ENCODE data around the gene TEKTIP1. TPM values are rescaled to one million over a fixed set of nuclear protein-coding genes. Genes with fewer than 3 reads are reported as not detected.

Gene TEKTIP1
- total and polyA plus RNA-seq, 5 experiments from 2014 or later: 0.45 to 12.5 (median 8.8) TPM; not detected in 2

DNA sequence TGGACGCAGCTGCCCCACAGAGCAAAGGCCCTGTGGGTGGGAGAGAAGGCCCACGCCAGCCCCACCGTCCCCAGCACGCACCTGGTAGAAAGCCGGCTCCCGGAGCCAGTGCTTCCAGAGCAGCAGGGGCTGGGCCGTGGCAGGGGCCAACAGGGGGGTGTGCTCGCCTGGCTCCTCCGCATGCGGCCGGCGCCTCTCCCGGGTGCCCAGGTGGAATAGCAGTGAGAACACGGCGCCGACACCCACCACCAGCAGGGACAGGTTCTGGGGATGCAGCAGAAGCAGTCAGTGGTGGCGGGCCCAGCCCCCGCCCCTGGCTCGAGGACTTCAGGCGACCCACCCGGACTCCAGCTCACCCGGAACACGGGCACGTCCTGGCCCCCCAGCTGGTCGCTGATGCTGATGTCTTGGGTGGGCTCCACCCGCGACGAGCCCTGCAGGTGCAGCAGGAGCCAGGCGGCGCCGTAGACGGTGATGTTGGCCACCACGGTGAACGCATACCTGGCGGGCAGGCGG is 8.9 kb downstream of the TEKTIP1 start:
- Mint-ChIP-seq H3K27me3 (no peaks in the 10 kb centered on the region), H3K27ac (peak overlapping the region in 2 of 10 donors; percentile 61 to 67), H3K36me3 (peaks cover 0 to 24% (median 0%) of the 10 kb centered on the region in 3 donors), H3K4me3 (no peak overlapping the region), H3K9me3 (no peaks in the 10 kb centered on the region), H3K4me1 (peaks cover 15 to 34% (median 28%) of the 10 kb centered on the region in 4 donors)
- POLR2A ChIA-PET: interaction anchor here (1.4 kb wide), 1 partner anchor 61 kb away, joined by 4 read pairs; no protein-coding TSS in a partner anchor
- ATAC-seq (no peak), DNase-seq (peak in 1 of 10 donors; percentile 15)

DNA sequence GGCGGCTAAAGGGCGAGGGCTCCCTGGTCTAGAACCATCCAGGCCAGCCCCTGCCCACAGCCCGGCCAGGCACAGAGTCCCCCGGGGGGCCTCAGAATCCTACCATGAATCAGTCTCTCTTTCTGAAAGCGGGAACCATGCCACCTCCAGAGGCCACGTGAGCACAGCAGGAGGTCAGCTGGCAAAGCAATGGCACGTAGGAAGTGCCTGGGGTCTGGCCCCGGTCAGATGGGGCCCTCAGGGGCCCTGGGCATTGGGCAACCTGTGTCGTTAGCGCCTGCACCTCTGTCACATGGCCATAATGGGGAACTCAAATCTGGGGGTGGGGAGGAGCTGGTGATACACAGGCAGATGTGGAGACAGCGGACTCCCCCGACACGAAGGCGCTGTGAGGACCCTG is 9.6 kb downstream of the TEKTIP1 start:
- ATAC-seq (no peak), DNase-seq (no peak)
- peak overlapping the region in 3 of 10 donors; percentile 31 to 74 (median 65) for H3K27ac Mint-ChIP-seq
- POLR2A ChIA-PET: interaction anchor here (0.7 to 1.4 kb wide), 2 partner anchors 8 to 60 kb away, joined by 4 read pairs; partner anchors contain the start of gene MFSD12
- H3K27me3 Mint-ChIP-seq: no peaks in the 10 kb centered on the region
- H3K4me1 Mint-ChIP-seq: peaks cover 15 to 39% (median 30%) of the 10 kb centered on the region in 4 donors
- H3K9me3 Mint-ChIP-seq: no peaks in the 10 kb centered on the region
- H3K4me3 Mint-ChIP-seq: no peak overlapping the region
- peaks cover 0 to 24% (median 0%) of the 10 kb centered on the region in 3 donors for H3K36me3 Mint-ChIP-seq

- H3K4me1 Mint-ChIP-seq: peaks cover 19 to 47% (median 37%) of the 10 kb centered on the region in 4 donors
- H3K9me3 Mint-ChIP-seq: no peaks in the 10 kb centered on the region
- H3K27ac Mint-ChIP-seq: peak overlapping the region in 4 of 10 donors; percentile 41 to 52 (median 50)
- peaks cover 0 to 24% (median 0%) of the 10 kb centered on the region in 3 donors for H3K36me3 Mint-ChIP-seq
- ATAC-seq (no peak), DNase-seq (no peak)
- H3K4me3 Mint-ChIP-seq: no peak overlapping the region
- H3K27me3 Mint-ChIP-seq: no peaks in the 10 kb centered on the region
- POLR2A ChIA-PET: no interaction called here
These were observed 10.8 kb downstream of the TEKTIP1 start for GRCh38 chr19:3549816-3550215.

DNA sequence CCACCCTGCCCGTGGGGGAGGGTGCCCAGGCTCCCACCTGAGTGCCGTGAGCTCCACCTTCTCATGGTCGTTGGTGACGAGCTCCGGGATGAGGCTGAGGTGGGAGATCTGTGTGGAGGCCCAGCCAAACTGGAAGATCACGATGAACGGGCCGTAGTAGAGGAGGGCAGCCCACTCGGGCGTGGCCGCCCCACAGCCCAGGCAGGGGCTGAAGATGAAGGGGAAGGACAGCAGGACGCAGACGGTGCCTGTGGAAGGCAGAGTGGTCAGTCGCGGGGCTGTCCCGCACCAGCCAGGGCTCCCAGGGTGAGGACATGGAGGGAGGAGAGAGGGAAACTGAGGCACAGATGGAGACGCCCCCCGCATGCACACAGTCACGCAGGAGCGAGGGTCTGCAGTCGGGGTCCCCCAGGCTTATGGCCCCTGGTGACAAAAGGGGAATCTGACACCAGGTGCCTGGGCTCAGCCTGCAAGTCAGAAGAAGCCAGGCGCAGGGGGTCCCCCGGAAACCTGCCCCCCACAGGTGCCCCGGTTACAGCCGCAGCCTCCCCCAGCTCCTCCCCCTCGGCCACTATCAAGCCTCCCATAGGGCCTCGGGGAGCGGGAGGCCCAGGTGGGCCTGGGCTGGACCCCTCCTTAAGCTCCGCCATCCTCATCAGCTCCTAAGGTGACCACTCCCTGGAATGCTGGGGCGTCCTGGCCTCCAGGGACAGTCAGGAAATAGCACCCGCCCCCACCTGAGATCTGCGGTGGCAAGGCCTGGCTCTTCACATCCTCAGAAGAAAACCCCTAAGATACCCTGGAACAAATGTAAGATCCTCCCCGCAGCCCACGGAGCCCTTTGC is 12.2 kb downstream of the TEKTIP1 start:
- Mint-ChIP-seq H3K9me3 (no peaks in the 10 kb centered on the region), H3K36me3 (peaks cover 0 to 12% (median 0%) of the 10 kb centered on the region in 3 donors), H3K27ac (peak overlapping the region in 9 of 10 donors; percentile 32 to 86 (median 76)), H3K4me3 (peak overlapping the region in 6 of 10 donors; percentile 11 to 52 (median 20)), H3K27me3 (no peaks in the 10 kb centered on the region), H3K4me1 (peaks cover 20 to 51% (median 39%) of the 10 kb centered on the region in 4 donors)
- ATAC-seq (no peak), DNase-seq (no peak)
- POLR2A ChIA-PET: interaction anchor here (1.0 kb wide), 2 partner anchors 50 to 51 kb away, joined by 3 to 6 read pairs; partner anchors contain the start of gene DOHH

DNA sequence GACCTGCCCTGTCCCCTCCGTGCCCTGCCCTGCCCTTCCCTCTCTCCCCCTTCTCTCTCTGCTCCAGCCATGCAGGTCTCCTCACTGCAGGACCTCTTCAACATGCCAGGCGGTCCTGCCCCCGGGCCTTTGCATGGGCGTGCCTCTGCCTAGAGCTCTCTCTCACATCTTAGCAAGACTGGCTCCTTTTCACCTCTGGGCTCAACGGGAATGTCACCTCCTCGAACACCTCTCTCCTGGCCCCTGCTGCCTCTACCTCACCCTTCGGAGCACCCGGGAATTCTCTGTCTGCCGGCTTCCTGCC is 12.8 kb downstream of the TEKTIP1 start:
- ATAC-seq (no peak), DNase-seq (no peak)
- Mint-ChIP-seq H3K4me1 (peaks cover 26 to 57% (median 45%) of the 10 kb centered on the region in 4 donors), H3K27ac (peak overlapping the region in 9 of 10 donors; percentile 32 to 86 (median 69)), H3K4me3 (peak overlapping the region in 3 of 10 donors; percentile 15 to 24 (median 22)), H3K9me3 (no peaks in the 10 kb centered on the region), H3K36me3 (peaks cover 0 to 12% (median 0%) of the 10 kb centered on the region in 3 donors), H3K27me3 (no peaks in the 10 kb centered on the region)
- POLR2A ChIA-PET: interaction anchor here (1.0 kb wide), 1 partner anchor 52 kb away, joined by 3 read pairs; the partner anchor contains the start of gene DOHH

- Mint-ChIP-seq H3K9me3 (no peaks in the 10 kb centered on the region), H3K27me3 (no peaks in the 10 kb centered on the region), H3K4me1 (peaks cover 30 to 59% (median 52%) of the 10 kb centered on the region in 4 donors), H3K36me3 (peaks cover 0 to 6% (median 0%) of the 10 kb centered on the region in 3 donors), H3K4me3 (peak overlapping the region; percentile 94 to 98 (median 97)), H3K27ac (peak overlapping the region; percentile 91 to 98 (median 96))
- DNase-seq: peak in 9 of 10 donors; percentile 20 to 81 (median 57)
- ATAC-seq: peak; percentile 37 to 59
- POLR2A ChIA-PET: interaction anchor here (0.6 to 5.0 kb wide), 15 partner anchors 9 to 1170 kb away, joined by 3 to 44 read pairs (median 5); partner anchors contain the start of genes DOHH, FZR1, GIPC3 and HMG20B
These were observed 15.5 kb downstream of the TEKTIP1 start for GRCh38 chr19:3554254-3555083.

DNA sequence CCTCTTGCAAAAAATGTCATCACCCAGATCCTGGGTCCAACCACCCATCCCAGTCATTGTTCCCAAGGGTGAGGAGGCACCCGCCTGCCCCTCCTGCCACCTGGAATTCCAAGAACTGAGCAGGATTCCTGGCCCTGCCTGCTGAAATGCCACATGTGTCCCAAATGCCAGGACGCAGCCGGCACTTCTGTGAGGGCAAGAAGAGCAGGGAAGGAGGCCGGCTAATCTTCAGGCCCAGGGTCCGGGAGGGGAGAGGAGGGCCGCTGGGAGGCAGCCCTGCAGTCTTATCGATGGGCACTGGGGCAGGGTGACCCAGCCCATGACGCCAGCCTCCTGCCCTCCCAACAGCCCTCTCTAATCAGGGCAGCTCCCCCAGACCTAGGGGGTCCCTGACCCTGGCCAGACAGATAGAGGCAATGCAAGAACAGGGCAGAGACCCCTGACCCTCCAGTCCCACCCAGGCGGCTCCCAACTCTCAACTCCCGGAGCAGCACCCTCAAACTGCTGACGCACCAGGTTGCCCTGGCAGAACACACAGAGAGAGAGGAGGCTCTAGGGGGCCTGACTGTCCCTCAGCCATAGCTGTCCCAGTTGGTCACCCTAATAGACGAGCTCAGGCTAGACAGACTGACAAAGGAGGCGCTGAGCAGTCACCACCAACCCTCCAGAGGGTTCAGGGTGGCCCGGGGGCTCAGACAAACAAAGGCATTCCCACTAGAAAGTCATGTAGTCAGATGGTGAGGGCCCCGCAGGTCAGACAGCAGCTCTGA is 16.9 kb downstream of the TEKTIP1 start:
- H3K9me3 Mint-ChIP-seq: no peaks in the 10 kb centered on the region
- peak overlapping the region; percentile 88 to 98 (median 95) for H3K27ac Mint-ChIP-seq
- peaks cover 29 to 54% (median 49%) of the 10 kb centered on the region in 4 donors for H3K4me1 Mint-ChIP-seq
- peaks cover 0 to 1% (median 0%) of the 10 kb centered on the region in 3 donors for H3K36me3 Mint-ChIP-seq
- no peak for DNase-seq
- no peak for ATAC-seq
- H3K27me3 Mint-ChIP-seq: no peaks in the 10 kb centered on the region
- peak overlapping the region; percentile 94 to 98 (median 97) for H3K4me3 Mint-ChIP-seq
- POLR2A ChIA-PET: interaction anchor here (0.6 to 5.0 kb wide), 11 partner anchors 11 to 386 kb away, joined by 3 to 44 read pairs (median 16); partner anchors contain the start of genes FZR1, GIPC3 and HMG20B

DNA sequence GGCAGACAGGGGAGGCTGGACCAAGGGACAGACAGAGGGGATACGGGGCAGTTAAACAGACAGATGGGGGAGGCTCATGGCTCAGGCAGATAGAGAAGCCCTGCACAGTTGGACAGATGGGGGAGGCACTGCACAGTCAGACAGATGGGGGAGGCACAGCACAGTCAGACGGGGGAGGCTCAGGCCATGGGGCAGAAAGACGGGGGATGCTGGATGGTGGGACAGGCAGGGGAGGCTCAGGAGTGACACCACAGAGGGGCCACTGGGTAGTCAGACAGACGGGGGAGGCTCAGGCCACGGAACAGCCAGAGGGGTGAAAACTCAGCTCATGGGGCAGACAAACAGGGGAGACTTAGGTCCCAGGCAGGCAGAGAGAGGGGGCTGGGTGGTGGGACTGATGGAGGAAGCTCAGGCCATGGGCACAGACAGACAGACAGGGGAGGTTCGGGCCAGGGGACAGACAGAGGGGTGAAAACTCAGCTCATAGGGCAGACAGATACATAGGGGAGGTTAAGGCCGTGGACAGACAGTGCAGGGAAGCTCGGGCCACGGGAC is 17.5 kb downstream of the TEKTIP1 start:
- H3K27ac Mint-ChIP-seq: peak overlapping the region; percentile 88 to 98 (median 94)
- ATAC-seq: no peak

DNA sequence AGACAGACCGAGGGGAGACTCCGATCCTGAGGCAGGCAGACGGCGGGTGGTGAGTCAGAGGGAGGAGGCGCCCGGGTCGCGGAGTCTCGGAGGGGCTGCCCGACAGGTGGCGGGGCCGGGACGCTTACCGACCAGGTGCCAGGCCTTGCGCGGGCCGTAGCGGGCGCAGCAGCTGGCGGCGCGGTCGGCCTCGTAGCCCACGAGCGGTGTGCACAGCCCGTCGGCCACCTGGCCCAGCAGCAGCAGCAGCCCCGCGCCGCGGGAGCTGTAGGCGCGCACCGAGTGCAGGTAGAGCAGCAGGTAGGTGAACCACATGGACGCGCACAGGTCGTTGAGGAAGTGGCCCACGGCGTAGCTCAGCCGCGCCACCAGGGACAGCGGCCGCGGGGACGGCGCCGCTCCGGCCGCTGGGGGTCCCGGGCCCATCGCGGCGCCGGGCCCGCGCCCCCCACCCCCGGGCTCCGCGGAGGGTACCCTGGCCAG is 18.0 kb downstream of the TEKTIP1 start:
- Mint-ChIP-seq H3K27me3 (no peaks in the 10 kb centered on the region), H3K27ac (peak overlapping the region; percentile 88 to 98 (median 94)), H3K9me3 (no peaks in the 10 kb centered on the region), H3K4me1 (peaks cover 22 to 48% (median 41%) of the 10 kb centered on the region in 4 donors), H3K36me3 (no peaks in the 10 kb centered on the region), H3K4me3 (peak overlapping the region; percentile 94 to 98 (median 97))
- ATAC-seq (peak; percentile 46), DNase-seq (peak in 9 of 10 donors; percentile 31 to 62 (median 56))
- POLR2A ChIA-PET: interaction anchor here (0.5 to 5.0 kb wide), 16 partner anchors 9 to 70 kb away, joined by 3 to 44 read pairs (median 6); partner anchors contain the start of genes FZR1, GIPC3 and HMG20B

More for the DNA sequence above, 17.5 kb downstream of the TEKTIP1 start:
- DNase-seq: no peak
- Mint-ChIP-seq H3K36me3 (no peaks in the 10 kb centered on the region), H3K9me3 (no peaks in the 10 kb centered on the region), H3K4me1 (peaks cover 26 to 52% (median 45%) of the 10 kb centered on the region in 4 donors), H3K4me3 (peak overlapping the region; percentile 94 to 98 (median 97)), H3K27me3 (no peaks in the 10 kb centered on the region)
- POLR2A ChIA-PET: interaction anchor here (0.8 to 5.0 kb wide), 13 partner anchors 8 to 71 kb away, joined by 3 to 44 read pairs (median 8); partner anchors contain the start of genes FZR1, GIPC3 and HMG20B

- no peaks in the 10 kb centered on the region for H3K9me3 Mint-ChIP-seq
- peak within 1 kb of the TSS; percentile 94 to 98 (median 97) for H3K4me3 Mint-ChIP-seq
- DNase-seq (peak; percentile 89 to 95 (median 94)), ATAC-seq (peak; percentile 85 to 86)
- H3K27ac Mint-ChIP-seq: peak within 1 kb of the TSS; percentile 88 to 98 (median 94)
- no peaks in the 10 kb centered on the region for H3K36me3 Mint-ChIP-seq
- H3K27me3 Mint-ChIP-seq: no peaks in the 10 kb centered on the region
- H3K4me1 Mint-ChIP-seq: peaks cover 22 to 44% (median 39%) of the 10 kb centered on the region in 4 donors
- POLR2A ChIA-PET: interaction anchor here (0.5 to 5.0 kb wide), 14 partner anchors 9 to 70 kb away, joined by 3 to 44 read pairs (median 7); partner anchors contain the start of genes FZR1, GIPC3 and HMG20B
These were observed 18.7 kb downstream of the TEKTIP1 start, which contains the start of gene MFSD12 for GRCh38 chr19:3557461-3558248. Gene MFSD12 (minus strand): TSS chr19:3557586. CDS start chr19:3557403, 183 bp downstream.
